GM12864 (cell line): ENCODE measurements around the gene GPR32.

Source experiments
- DNase-seq: peaks from one replicate; pipeline ENCODE4 v3.0.0-alpha.2; 2011; ENCODE audit warnings: low read depth
- H3K4me3 ChIP-seq: 2 replicates; pipeline ENCODE4 v1.5.1; 2011; ENCODE audit warnings: mild to moderate bottlenecking, low read depth, low read length, control low read depth
- CTCF ChIP-seq: IDR thresholded peaks from 2 replicates; pipeline ENCODE4 v1.5.1; 2011; ENCODE audit warnings: low read depth, mild to moderate bottlenecking, moderate library complexity, low read length, control low read depth, inconsistent platforms; ENCODE audit errors: missing control alignments

The GPR32 gene

GRCh38 chr19:50820086-50820485 is 49.8 kb downstream of the GPR32 start:
- H3K4me3 ChIP-seq: peak overlapping the region; percentile 60
- no peak for DNase-seq
- no peak for TF ChIP-seq CTCF

GRCh38 chr19:50820549-50821247 is 50.4 kb downstream of the GPR32 start:
- peak overlapping the region; percentile 60 for H3K4me3 ChIP-seq
- no peak for TF ChIP-seq CTCF
- no peak for DNase-seq

GRCh38 chr19:50821248-50821612 is 51.0 kb downstream of the GPR32 start:
- no peak for DNase-seq
- TF ChIP-seq CTCF: no peak
- no peak overlapping the region for H3K4me3 ChIP-seq
